MCF 10A (cell line): ENCODE measurements around the gene KLHL4. TPM values are rescaled to one million over a fixed set of nuclear protein-coding genes. Genes with fewer than 3 reads are reported as not detected.
A peak's percentile ranks its signal among the peaks of the same experiment; 100 is the strongest.

ENCODE experiments used
- BruUV-seq: library from RNA; stranded (reverse); fragments of 400-500 nt; replicated peaks from 2 replicates; lab custom pipeline; 2021; lab: Mats Ljungman, UMichigan
- CTCF ChIA-PET: fragments of 300-600 bp; sonication (Branson Sonifier 250); formaldehyde crosslinking; extraction: SDS; loops from one replicate; lab custom pipeline; 2021; ENCODE audit warnings: antibody characterized with exemption, inconsistent platforms; lab: Yijun Ruan, JAX
- POLR2A ChIA-PET: fragments of 300-600, 350-650 bp; sonication (Branson Sonifier 250); formaldehyde crosslinking; extraction: SDS; loops from one replicate; lab custom pipeline; 2020; ENCODE audit warnings: antibody characterized with exemption, inconsistent platforms; lab: Yijun Ruan, JAX
- DNase-seq: peaks from one replicate; pipeline ENCODE4 v3.0.0-alpha.2; 2018; ENCODE audit not compliant: unreplicated experiment
- H3K27ac Mint-ChIP-seq: one replicate; pipeline ENCODE4 v1.8.0; 2022; ENCODE audit warnings: mild to moderate bottlenecking, low read depth, mixed read lengths; ENCODE audit not compliant: unreplicated experiment
- H3K27me3 Mint-ChIP-seq: one replicate; pipeline ENCODE4 v1.8.0; 2022; ENCODE audit warnings: mixed read lengths; ENCODE audit not compliant: insufficient read depth, unreplicated experiment
- H3K36me3 Mint-ChIP-seq: one replicate; pipeline ENCODE4 v1.8.0; 2022; ENCODE audit warnings: mild to moderate bottlenecking, moderate library complexity, mixed read lengths; ENCODE audit not compliant: insufficient read depth, unreplicated experiment
- H3K4me1 Mint-ChIP-seq: one replicate; pipeline ENCODE4 v1.8.0; 2022; ENCODE audit warnings: mixed read lengths; ENCODE audit not compliant: insufficient read depth, unreplicated experiment
- H3K4me3 Mint-ChIP-seq: one replicate; pipeline ENCODE4 v1.8.0; 2022; ENCODE audit warnings: mild to moderate bottlenecking, moderate library complexity, mixed read lengths; ENCODE audit not compliant: unreplicated experiment
- H3K9me3 Mint-ChIP-seq: one replicate; pipeline ENCODE4 v1.8.0; 2022; ENCODE audit warnings: mixed read lengths; ENCODE audit not compliant: unreplicated experiment
- CTCF ChIP-seq: fragments of 200-600 bp; IDR thresholded peaks from one replicate; pipeline ENCODE4 v1.8.0; 2022; ENCODE audit warnings: antibody characterized with exemption, mild to moderate bottlenecking; ENCODE audit not compliant: unreplicated experiment
- intact Hi-C: fragments of 100-400 bp; cut with micrococcal nuclease; formaldehyde crosslinking; loops from 2 replicates; pipeline ENCODE4 v1.14.1; 2022
- total RNA-seq: library from RNA; stranded (reverse); gene quantifications from 2 replicates; pipeline ENCODE4 v1.2.3, GENCODE V29; 2022

KLHL4 gene
- total RNA-seq, 1 experiment from 2014 or later = 9.8 TPM

- Mint-ChIP-seq H3K27ac (no peak overlapping the region), H3K36me3 (no peaks in the 10 kb centered on the region), H3K4me1 (no peaks in the 10 kb centered on the region), H3K4me3 (no peak overlapping the region), H3K9me3 (peaks cover 12% of the 10 kb centered on the region), H3K27me3 (peaks cover 14% of the 10 kb centered on the region)
- TF ChIP-seq CTCF = peak; percentile 30
- ChIA-PET POLR2A (no interaction called here), CTCF (interaction anchor here (0.6 to 1.2 kb wide), 7 partner anchors 10 to 1010 kb away, joined by 3 to 4 read pairs (median 3); no protein-coding TSS in a partner anchor)
- DNase-seq = peak; percentile 43
- intact Hi-C loops = no loop called here
- BruUV-seq = no TSS peak
These were observed 66.1 kb downstream of the KLHL4 start for GRCh38 chrX:87583679-87584078.

- Mint-ChIP-seq H3K27ac (no peak overlapping the region), H3K36me3 (no peaks in the 10 kb centered on the region), H3K4me3 (peak overlapping the region; percentile 35), H3K4me1 (no peaks in the 10 kb centered on the region), H3K9me3 (no peaks in the 10 kb centered on the region), H3K27me3 (no peaks in the 10 kb centered on the region)
- no peak for DNase-seq
- no peak for TF ChIP-seq CTCF
- CTCF ChIA-PET = no interaction called here
- POLR2A ChIA-PET = no interaction called here
- BruUV-seq = no TSS peak
- intact Hi-C loops = no loop called here
These were observed 98.8 kb downstream of the KLHL4 start for GRCh38 chrX:87616371-87616770.

- intact Hi-C loops = no loop called here
- ChIA-PET CTCF (interaction anchor here (0.6 kb wide), 1 partner anchor 351 kb away, joined by 3 read pairs; no protein-coding TSS in a partner anchor), POLR2A (interaction anchor here (1.4 kb wide), 1 partner anchor 212 kb away, joined by 4 read pairs; no protein-coding TSS in a partner anchor)
- no peak for TF ChIP-seq CTCF
- peak; percentile 11 for DNase-seq
- BruUV-seq = no TSS peak
- H3K27ac Mint-ChIP-seq = no peak overlapping the region
- no peaks in the 10 kb centered on the region for H3K4me1 Mint-ChIP-seq
- no peaks in the 10 kb centered on the region for H3K27me3 Mint-ChIP-seq
- no peaks in the 10 kb centered on the region for H3K36me3 Mint-ChIP-seq
- no peaks in the 10 kb centered on the region for H3K9me3 Mint-ChIP-seq
- H3K4me3 Mint-ChIP-seq = no peak overlapping the region
These were observed 104.1 kb downstream of the KLHL4 start for GRCh38 chrX:87621697-87622096.

GRCh38 chrX:87626996-87627395 is 109.4 kb downstream of the KLHL4 start:
- no peaks in the 10 kb centered on the region for H3K27me3 Mint-ChIP-seq
- BruUV-seq = no TSS peak
- no peaks in the 10 kb centered on the region for H3K36me3 Mint-ChIP-seq

More at GRCh38 chrX:87626996-87627395, 109.4 kb downstream of the KLHL4 start:
- TF ChIP-seq CTCF = no peak
- DNase-seq = no peak
- POLR2A ChIA-PET = no interaction called here
- no peaks in the 10 kb centered on the region for H3K9me3 Mint-ChIP-seq
- CTCF ChIA-PET = no interaction called here
- no peak overlapping the region for H3K4me3 Mint-ChIP-seq
- intact Hi-C loops = no loop called here
- no peaks in the 10 kb centered on the region for H3K4me1 Mint-ChIP-seq
- no peak overlapping the region for H3K27ac Mint-ChIP-seq
